NCI-H1694 (cell line): ENCODE results near the gene ALDH1B1.
A peak's percentile ranks its signal among the peaks of the same experiment; 100 is the strongest.
"Not testable (repeated sequence)": the region's sequence is repeated elsewhere in the genome, so short reads cannot be mapped to it uniquely, and the experiment has no call there.

Experiments used
- DNase-seq: peaks from one replicate; lab custom pipeline; 2025; lab: John Stamatoyannopoulos, UW

ALDH1B1 gene

GRCh38 chr9:38387066-38387465, 5.4 kb upstream of the ALDH1B1 start:
- DNase-seq = no peak

- no peak for DNase-seq
Observed at GRCh38 chr9:38387751-38388150, 4.8 kb upstream of the ALDH1B1 start.

- no peak for DNase-seq
Observed at GRCh38 chr9:38388283-38389223, 3.9 kb upstream of the ALDH1B1 start.

- no peak for DNase-seq
Observed at GRCh38 chr9:38389313-38389712, 3.2 kb upstream of the ALDH1B1 start.

GRCh38 chr9:38390442-38390841, 2.1 kb upstream of the ALDH1B1 start:
- no peak for DNase-seq

GRCh38 chr9:38390851-38391250, 1.7 kb upstream of the ALDH1B1 start:
- no peak for DNase-seq

GRCh38 chr9:38391278-38392118, 1.0 kb upstream of the ALDH1B1 start:
- no peak for DNase-seq

- no peak for DNase-seq
Observed at GRCh38 chr9:38393128-38393796, 760 bp downstream of the ALDH1B1 start.

- DNase-seq = no peak
Observed at GRCh38 chr9:38394416-38394815, 1.9 kb downstream of the ALDH1B1 start.

- DNase-seq = no peak
Observed at GRCh38 chr9:38395653-38396370, 3.3 kb downstream of the ALDH1B1 start.

- DNase-seq = no peak
Observed at GRCh38 chr9:38396371-38396671, 3.8 kb downstream of the ALDH1B1 start.

GRCh38 chr9:38399191-38399590, 6.7 kb downstream of the ALDH1B1 start:
- DNase-seq = not testable (repeated sequence)

- DNase-seq = no peak
Observed at GRCh38 chr9:38401994-38402393, 9.5 kb downstream of the ALDH1B1 start.

GRCh38 chr9:38404314-38404713, 11.8 kb downstream of the ALDH1B1 start:
- no peak for DNase-seq

- no peak for DNase-seq
Observed at GRCh38 chr9:38405785-38406184, 13.3 kb downstream of the ALDH1B1 start.

GRCh38 chr9:38406476-38407186, 14.1 kb downstream of the ALDH1B1 start:
- DNase-seq = no peak

- DNase-seq = no peak
Observed at GRCh38 chr9:38408719-38409118, 16.2 kb downstream of the ALDH1B1 start.

GRCh38 chr9:38412751-38413150, 20.2 kb downstream of the ALDH1B1 start:
- DNase-seq = no peak

GRCh38 chr9:38413283-38413682, 20.8 kb downstream of the ALDH1B1 start:
- no peak for DNase-seq

GRCh38 chr9:38414040-38414723, 21.7 kb downstream of the ALDH1B1 start:
- DNase-seq = peak; percentile 96

GRCh38 chr9:38415856-38416255, 23.4 kb downstream of the ALDH1B1 start:
- DNase-seq = peak; percentile 31
